H1 (cell line): ENCODE results near the gene AUH. TPM values are rescaled to one million over a fixed set of nuclear protein-coding genes. Genes with fewer than 3 reads are reported as not detected.

Experiments
- CTCF ChIA-PET: fragments of 300-600 bp; sonication (Branson Sonifier 250); formaldehyde crosslinking; loops from one replicate; lab custom pipeline; 2021; ENCODE audit not compliant: partially characterized antibody; lab: Charles Lee
- POLR2A ChIA-PET: fragments of 300-600 bp; sonication (Branson Sonifier 250); formaldehyde crosslinking; loops from one replicate; lab custom pipeline; 2021; ENCODE audit warnings: inconsistent platforms; ENCODE audit not compliant: partially characterized antibody; lab: Charles Lee
- DNase-seq, 2 experiments: peaks; one replicate each; pipeline versions ENCODE4 v3.0.0 to v3.0.0-alpha.2; 2010 to 2022; ENCODE audit warnings: low spot score in 2 of 2, low read depth in 1 of 2, mixed read lengths in 1 of 2
- FAIRE-seq: peaks from 2 replicates; lab custom pipeline; 2011; peaks lifted over from hg19 to GRCh38; lab: Jason Lieb, UNC
- H2AFZ ChIP-seq: 2 replicates; pipeline ENCODE4 v1.8.1; 2012; ENCODE audit warnings: low read length, inconsistent platforms
- H2AK5ac ChIP-seq: 2 replicates; pipeline ENCODE4 v1.6.1; 2013; ENCODE audit warnings: low read depth, low read length
- H2BK120ac ChIP-seq: replicated peaks from 2 replicates; pipeline ENCODE3; 2013; ENCODE audit warnings: low read depth, low read length, inconsistent platforms
- H2BK12ac ChIP-seq: 2 replicates; pipeline ENCODE4 v1.6.1; 2013; ENCODE audit warnings: low read depth, low read length
- H2BK15ac ChIP-seq: 2 replicates; pipeline ENCODE4 v1.6.1; 2013; ENCODE audit warnings: low read length
- H2BK20ac ChIP-seq: 2 replicates; pipeline ENCODE4 v1.6.1; 2013; ENCODE audit warnings: low read length
- H2BK5ac ChIP-seq: 2 replicates; pipeline ENCODE4 v1.6.1; 2013; ENCODE audit warnings: low read depth, low read length
- H3K14ac ChIP-seq: 2 replicates; pipeline ENCODE4 v1.6.1; 2013; ENCODE audit warnings: inconsistent platforms; ENCODE audit not compliant: insufficient read length
- H3K18ac ChIP-seq: 2 replicates; pipeline ENCODE4 v1.6.1; 2013; ENCODE audit warnings: low read length; ENCODE audit errors: extremely low read depth
- H3K23ac ChIP-seq: 2 replicates; pipeline ENCODE4 v1.6.1; 2013; ENCODE audit warnings: inconsistent platforms; ENCODE audit not compliant: insufficient read length
- H3K23me2 ChIP-seq: 2 replicates; pipeline ENCODE4 v1.6.1; 2013; ENCODE audit warnings: low read depth, low read length
- H3K27ac ChIP-seq: 2 replicates; pipeline ENCODE4 v1.6.1; 2011; ENCODE audit warnings: low read depth, low read length, inconsistent platforms
- H3K27me3 ChIP-seq, 4 experiments: replicated peaks in 1 of 4; 1 replicate in 1 of 4; 2 replicates in 3 of 4; pipeline versions ENCODE4 v1.6.1 to v1.8.1; 2011 to 2013; ENCODE audit warnings: low read length in 3 of 4, mild to moderate bottlenecking in 3 of 4, inconsistent platforms in 2 of 4, mixed read lengths in 2 of 4, moderate library complexity in 1 of 4; ENCODE audit not compliant: control insufficient read depth in 3 of 4, insufficient read depth in 3 of 4; ENCODE audit errors: extremely low read depth in 1 of 4
- H3K36me3 ChIP-seq, 4 experiments: 2 replicates each; pipeline versions ENCODE4 v1.6.1 to v1.8.1; 2011 to 2013; ENCODE audit warnings: mild to moderate bottlenecking in 4 of 4, low read length in 3 of 4, moderate library complexity in 2 of 4, control low read depth in 1 of 4, inconsistent platforms in 1 of 4; ENCODE audit not compliant: insufficient read depth in 4 of 4, control insufficient read depth in 2 of 4
- H3K4ac ChIP-seq: replicated peaks from 2 replicates; pipeline ENCODE3; 2013; ENCODE audit warnings: low read length, low read depth, mixed read lengths, inconsistent platforms; ENCODE audit not compliant: insufficient read length
- H3K4me1 ChIP-seq, 4 experiments: replicated peaks in 1 of 4; 1 replicate in 1 of 4; 2 replicates in 3 of 4; pipeline versions ENCODE4 v1.6.1 to v1.8.1; 2011 to 2013; ENCODE audit warnings: low read length in 3 of 4, inconsistent platforms in 2 of 4, mixed read lengths in 1 of 4; ENCODE audit not compliant: insufficient read depth in 4 of 4, control insufficient read depth in 3 of 4
- H3K4me2 ChIP-seq, 2 experiments: 2 replicates each; pipeline versions ENCODE4 v1.6.1 to v1.8.1; 2011 to 2013; ENCODE audit warnings: low read depth in 2 of 2, low read length in 2 of 2, control low read depth in 1 of 2, inconsistent platforms in 1 of 2, mild to moderate bottlenecking in 1 of 2; ENCODE audit not compliant: insufficient read depth in 1 of 2
- H3K4me3 ChIP-seq, 4 experiments: fragments of 200-600, 300-600 bp in 1 of 4; sonication (generic), shearing (Covaris generic), sonication (Bioruptor Twin) in 1 of 4; 2 replicates each; pipeline versions ENCODE4 v1.5.1 to v1.8.1; 2011 to 2016; ENCODE audit warnings: low read length in 4 of 4, low read depth in 3 of 4, control low read depth in 2 of 4, inconsistent platforms in 2 of 4, mild to moderate bottlenecking in 2 of 4, mixed read lengths in 1 of 4, moderate library complexity in 1 of 4; ENCODE audit not compliant: insufficient read depth in 2 of 4; ENCODE audit errors: extremely low read depth in 1 of 4
- H3K56ac ChIP-seq: replicated peaks from 2 replicates; pipeline ENCODE3; 2013; ENCODE audit warnings: low read depth, mild to moderate bottlenecking, mixed read lengths, low read length, inconsistent platforms; ENCODE audit not compliant: insufficient read length
- H3K79me1 ChIP-seq: 2 replicates; pipeline ENCODE4 v1.6.1; 2013; ENCODE audit warnings: low read depth, low read length, control low read depth
- H3K79me2 ChIP-seq, 2 experiments: 2 replicates each; pipeline versions ENCODE4 v1.6.1 to v1.8.1; 2012 to 2013; ENCODE audit warnings: low read length in 2 of 2, mild to moderate bottlenecking in 2 of 2, inconsistent platforms in 1 of 2; ENCODE audit not compliant: insufficient read depth in 2 of 2, control insufficient read depth in 1 of 2
- H3K9ac ChIP-seq, 4 experiments: replicated peaks in 1 of 4; 1 replicate in 1 of 4; 2 replicates in 3 of 4; pipeline versions ENCODE4 v1.6.1 to v1.8.1; 2011 to 2013; ENCODE audit warnings: low read depth in 3 of 4, low read length in 3 of 4, control low read depth in 2 of 4, mild to moderate bottlenecking in 2 of 4, moderate library complexity in 2 of 4, inconsistent platforms in 1 of 4; ENCODE audit errors: extremely low read depth in 1 of 4
- H3K9me3 ChIP-seq, 2 experiments: 2 replicates each; pipeline versions ENCODE4 v1.6.1 to v1.8.1; 2012 to 2013; ENCODE audit warnings: mild to moderate bottlenecking in 2 of 2, moderate library complexity in 2 of 2, control low read depth in 1 of 2, inconsistent platforms in 1 of 2, low read depth in 1 of 2, low read length in 1 of 2, mixed read lengths in 1 of 2; ENCODE audit not compliant: insufficient read depth in 2 of 2
- H4K20me1 ChIP-seq, 2 experiments: replicated peaks in 1 of 2; 2 replicates each; pipeline versions ENCODE3 to v1.8.1; 2011 to 2013; ENCODE audit warnings: inconsistent platforms in 2 of 2, low read length in 2 of 2, mild to moderate bottlenecking in 1 of 2; ENCODE audit not compliant: insufficient read depth in 2 of 2, control insufficient read depth in 1 of 2
- H4K5ac ChIP-seq: 2 replicates; pipeline ENCODE4 v1.6.1; 2013; ENCODE audit warnings: low read length, low read depth, mixed read lengths, inconsistent platforms; ENCODE audit not compliant: insufficient read length
- H4K8ac ChIP-seq: 2 replicates; pipeline ENCODE4 v1.8.0; 2013; ENCODE audit warnings: mild to moderate bottlenecking, moderate library complexity, low read length, inconsistent platforms; ENCODE audit not compliant: insufficient read depth; ENCODE audit errors: extremely low read depth
- H4K91ac ChIP-seq: replicated peaks from 2 replicates; pipeline ENCODE3; 2013; ENCODE audit warnings: low read length, mixed read lengths, inconsistent platforms; ENCODE audit not compliant: insufficient read length
- RAD21 ChIP-seq, 2 experiments: IDR thresholded peaks in 1 of 2; conservative IDR thresholded peaks in 1 of 2; 2 replicates each; pipeline ENCODE4 v1.6.1; 2011; ENCODE audit warnings: low read depth in 2 of 2, low read length in 2 of 2, improper control_type of control experiment in 1 of 2, inconsistent platforms in 1 of 2, mild to moderate bottlenecking in 1 of 2, moderate library complexity in 1 of 2
- SAP30 ChIP-seq: fragments of 300-600 bp; sonication (generic); IDR thresholded peaks from 2 replicates; pipeline ENCODE4 v1.7.1; 2012; ENCODE audit warnings: low read length, moderate library complexity, mild to moderate bottlenecking, inconsistent platforms; ENCODE audit not compliant: insufficient read depth, insufficient replicate concordance
- TAF1 ChIP-seq: IDR thresholded peaks from 2 replicates; pipeline ENCODE4 v1.6.1; 2011; ENCODE audit warnings: mild to moderate bottlenecking, low read depth, low read length
- WGBS, 2 experiments: shearing (Covaris generic) in 1 of 2; methylation state at CpG; one replicate each; pipeline versions ENCODE4 v1.1.6 to v1.1.7; 2013 to 2015; ENCODE audit warnings: low lambda C conversion rate in 2 of 2, mixed read lengths in 2 of 2, inconsistent platforms in 1 of 2, low coverage in 1 of 2, missing lambda C conversion rate in 1 of 2; ENCODE audit not compliant: insufficient replicate concordance in 2 of 2, insufficient coverage in 1 of 2, insufficient read length in 1 of 2; ENCODE audit errors: extremely low coverage in 1 of 2, missing lambda C conversion rate in 1 of 2; 5-methylcytosine and 5-hydroxymethylcytosine counted together
- polyA plus RNA-seq, 7 experiments: library from polyadenylated mRNA; depleted of rRNA in 3 of 7; stranded (reverse) in 5 of 7; unstranded in 2 of 7; fragments of >200 nt in 5 of 7; fragments of 200-250 nt in 2 of 7; gene quantifications; 1 replicate in 5 of 7; 2 replicates in 1 of 7; 4 replicates in 1 of 7; pipeline versions ENCODE4 v1.2.1 to v1.2.3, GENCODE V29; 2011 to 2013; ENCODE audit warnings: missing spikeins in 2 of 7, mixed read lengths in 2 of 7
- total RNA-seq: library from RNA; stranded (reverse); fragmentation: NEBNext Ultra II Directional; extraction: Animal tissue kit (Norgen Biotek cat#: 25700); gene quantifications from 2 replicates; pipeline ENCODE4 v1.2.1, GENCODE V29; 2021

AUH gene
- total and polyA plus RNA-seq, 2 of the 8 experiments (the other 6 are each of a cell fraction or from before 2014, with no cell fraction given), result 5.8 to 21.9 TPM

GRCh38 chr9:91253488-91253887 lies 108.2 kb downstream of the AUH start:
- H4K91ac ChIP-seq, result no peak overlapping the region
- CTCF ChIA-PET, result interaction anchor here (0.5 to 1.5 kb wide), 11 partner anchors 10 to 397 kb away, joined by 3 to 7 read pairs (median 3); no protein-coding TSS in a partner anchor

More at GRCh38 chr9:91253488-91253887, 108.2 kb downstream of the AUH start:
- no peak overlapping the region for H3K4me3 ChIP-seq
- H3K14ac ChIP-seq, result no peak overlapping the region
- H3K27me3 ChIP-seq, result no peaks in the 10 kb centered on the region
- H3K4me1 ChIP-seq, result no peaks in the 10 kb centered on the region
- no peak overlapping the region for H3K4ac ChIP-seq
- H3K18ac ChIP-seq, result no peak overlapping the region
- DNase-seq, result no peak
- no peaks in the 10 kb centered on the region for H3K36me3 ChIP-seq
- H4K20me1 ChIP-seq, result no peaks in the 10 kb centered on the region
- H2BK12ac ChIP-seq, result no peak overlapping the region
- H3K79me1 ChIP-seq, result no peaks in the 10 kb centered on the region; the same call in 1 of the 2 replicates
- no peak overlapping the region for H3K23ac ChIP-seq
- FAIRE-seq, result no peak
- no peak overlapping the region for H3K56ac ChIP-seq
- no peak overlapping the region for H2BK120ac ChIP-seq
- H3K9ac ChIP-seq, result no peak overlapping the region
- no peak overlapping the region for H3K27ac ChIP-seq
- H2BK15ac ChIP-seq, result no peak overlapping the region
- no peak overlapping the region for H2BK5ac ChIP-seq
- POLR2A ChIA-PET, result no interaction called here
- H3K79me2 ChIP-seq, result no peaks in the 10 kb centered on the region
- H3K23me2 ChIP-seq, result no peaks in the 10 kb centered on the region
- no peak overlapping the region for H4K5ac ChIP-seq
- no peaks in the 10 kb centered on the region for H3K9me3 ChIP-seq
- H2AFZ ChIP-seq, result no peak overlapping the region
- WGBS, 2 experiments, result 93% methylated on average over 1 of the region's 1 CpG; no CpG with 5 or more reads in 1 of the 2 experiments
- H2AK5ac ChIP-seq, result no peak overlapping the region
- no peak overlapping the region for H4K8ac ChIP-seq
- TF ChIP-seq SAP30 (no peak), TAF1 (no peak), RAD21 (IDR thresholded peaks at IDR 0.05 in 1 of 2, conservative IDR thresholded peaks at IDR 0.05 in 1 of 2; ENCODE audit: low read depth in 2 of 2, low read length in 2 of 2) (peak; percentile 49 to 51)
- no peak overlapping the region for H3K4me2 ChIP-seq
- H2BK20ac ChIP-seq, result no peak overlapping the region
